AG04449 (cell line): Measurements from ENCODE around the gene PDE8B.

Source experiments
- CTCF ChIA-PET: fragments of 350-600 bp; formaldehyde crosslinking; extraction: SDS; loops from one replicate; lab custom pipeline; 2021; ENCODE audit warnings: antibody characterized with exemption; lab: Yijun Ruan, JAX
- POLR2A ChIA-PET: fragments of 400-600, 350-600 bp; formaldehyde crosslinking; extraction: SDS; loops from one replicate; lab custom pipeline; 2020; ENCODE audit warnings: antibody characterized with exemption, inconsistent platforms; lab: Yijun Ruan, JAX
- DNase-seq: peaks from one replicate; pipeline ENCODE4 v3.0.0-alpha.2; 2010; ENCODE audit warnings: low read depth, low spot score
- H3K4me3 ChIP-seq: 2 replicates; pipeline ENCODE4 v1.5.1; 2011; ENCODE audit warnings: low read depth, mild to moderate bottlenecking, control low read depth, low read length
- TF ChIP-seq, protein P1 (sequence below): IDR thresholded peaks from one replicate; pipeline ENCODE4 v1.5.1; 2011; ENCODE audit warnings: mild to moderate bottlenecking, moderate library complexity, low read length, control low read depth, inconsistent platforms; ENCODE audit not compliant: insufficient read depth; ENCODE audit errors: missing control alignments

The PDE8B gene

DNA sequence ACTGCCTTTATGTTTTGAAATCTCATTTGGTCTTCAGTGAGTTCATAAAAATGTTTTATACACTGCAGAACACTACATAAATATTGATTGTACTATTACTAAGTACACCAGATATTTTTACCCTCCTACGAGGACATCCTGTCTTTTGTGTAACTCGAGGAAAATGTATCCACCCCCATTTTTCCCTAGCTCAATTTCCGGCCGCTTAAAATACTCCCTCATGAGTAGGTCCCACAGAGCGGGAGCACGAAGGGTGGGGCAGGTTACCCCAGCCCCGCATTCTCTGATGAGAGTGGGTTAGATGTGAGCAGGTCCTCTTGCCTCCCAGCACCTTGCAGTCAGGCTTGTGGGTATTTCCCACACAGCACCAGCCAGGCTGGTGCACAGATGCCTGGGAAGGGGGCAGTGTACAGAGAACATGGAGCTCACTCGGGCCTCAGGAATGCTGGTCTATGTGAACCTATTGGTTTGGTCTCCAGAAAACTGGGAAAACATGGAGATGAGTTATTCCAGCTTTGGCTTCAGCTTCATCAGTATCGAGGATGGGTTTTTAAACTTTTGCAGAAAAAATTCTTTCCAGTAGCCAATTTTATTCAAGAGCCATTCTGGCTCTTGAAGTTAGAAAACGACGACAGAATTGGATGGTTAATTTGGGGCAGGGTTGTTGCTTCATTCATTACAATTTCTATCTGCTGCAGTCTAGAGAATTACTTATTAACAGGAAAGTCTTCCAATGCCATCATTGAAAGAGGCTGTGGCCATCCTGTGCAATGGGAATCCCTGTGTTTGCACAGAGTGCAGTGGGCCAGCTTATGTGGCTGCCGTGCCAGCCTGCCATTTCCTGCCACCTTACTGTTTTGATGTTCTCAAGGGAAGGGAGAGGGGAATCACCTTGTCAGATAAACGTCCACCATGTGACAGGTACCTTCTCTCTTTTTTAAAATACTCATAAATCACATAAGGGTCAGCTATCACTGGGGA is 208.4 kb downstream of the PDE8B start:
- ChIA-PET POLR2A (interaction anchor here (1.0 kb wide), 1 partner anchor 45 kb away, joined by 4 read pairs; no protein-coding TSS in a partner anchor), CTCF (interaction anchor here (1.2 to 3.9 kb wide), 3 partner anchors 8 to 275 kb away, joined by 4 to 11 read pairs (median 7); partner anchors contain the start of gene WDR41)
- no peak overlapping the region for H3K4me3 ChIP-seq
- no peak for DNase-seq
- TF ChIP-seq, protein P1, sequence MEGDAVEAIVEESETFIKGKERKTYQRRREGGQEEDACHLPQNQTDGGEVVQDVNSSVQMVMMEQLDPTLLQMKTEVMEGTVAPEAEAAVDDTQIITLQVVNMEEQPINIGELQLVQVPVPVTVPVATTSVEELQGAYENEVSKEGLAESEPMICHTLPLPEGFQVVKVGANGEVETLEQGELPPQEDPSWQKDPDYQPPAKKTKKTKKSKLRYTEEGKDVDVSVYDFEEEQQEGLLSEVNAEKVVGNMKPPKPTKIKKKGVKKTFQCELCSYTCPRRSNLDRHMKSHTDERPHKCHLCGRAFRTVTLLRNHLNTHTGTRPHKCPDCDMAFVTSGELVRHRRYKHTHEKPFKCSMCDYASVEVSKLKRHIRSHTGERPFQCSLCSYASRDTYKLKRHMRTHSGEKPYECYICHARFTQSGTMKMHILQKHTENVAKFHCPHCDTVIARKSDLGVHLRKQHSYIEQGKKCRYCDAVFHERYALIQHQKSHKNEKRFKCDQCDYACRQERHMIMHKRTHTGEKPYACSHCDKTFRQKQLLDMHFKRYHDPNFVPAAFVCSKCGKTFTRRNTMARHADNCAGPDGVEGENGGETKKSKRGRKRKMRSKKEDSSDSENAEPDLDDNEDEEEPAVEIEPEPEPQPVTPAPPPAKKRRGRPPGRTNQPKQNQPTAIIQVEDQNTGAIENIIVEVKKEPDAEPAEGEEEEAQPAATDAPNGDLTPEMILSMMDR = no peak

DNA sequence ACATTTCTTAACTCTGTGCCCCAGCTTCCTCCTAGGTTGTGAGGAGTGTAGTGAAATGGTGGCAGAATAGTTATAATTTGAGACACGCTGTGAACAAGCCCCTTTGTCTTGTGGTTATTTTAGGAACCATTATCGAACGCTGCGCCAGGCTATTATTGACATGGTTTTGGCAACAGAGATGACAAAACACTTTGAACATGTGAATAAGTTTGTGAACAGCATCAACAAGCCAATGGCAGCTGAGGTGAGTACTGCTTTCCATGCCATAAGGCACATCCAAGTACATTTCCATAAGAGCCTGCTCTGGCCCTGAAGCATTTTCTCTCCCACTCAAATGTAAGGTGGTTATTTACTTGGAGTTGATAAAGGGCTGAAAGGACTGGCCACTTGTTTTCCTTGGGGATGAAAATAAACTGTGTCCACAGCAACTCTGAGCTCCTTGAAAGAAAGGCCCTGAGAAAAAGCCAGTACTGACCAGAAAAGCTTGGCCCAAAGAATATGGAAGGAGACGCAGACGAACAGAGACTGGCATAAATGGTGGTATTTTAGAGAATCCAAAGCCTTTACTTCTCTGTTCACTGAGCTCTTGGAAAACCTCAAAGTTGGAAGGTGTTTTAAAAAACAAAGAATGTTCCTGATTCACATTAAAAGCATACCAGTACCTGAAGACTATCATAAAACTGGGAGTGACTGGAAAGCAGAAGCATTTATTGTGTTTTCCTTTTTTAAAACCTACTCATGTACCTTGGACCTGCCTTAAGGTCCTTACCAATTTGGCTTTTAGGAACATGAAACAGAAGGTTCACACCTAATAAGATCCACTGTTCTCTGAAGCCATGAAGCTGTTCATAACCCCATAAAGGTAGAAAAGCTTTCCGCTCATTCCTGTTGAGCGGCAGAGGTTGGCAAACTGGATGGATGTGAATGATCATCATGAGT is 209.4 kb downstream of the PDE8B start:
- H3K4me3 ChIP-seq = no peak overlapping the region
- TF ChIP-seq, protein P1 = no peak
- ChIA-PET CTCF (interaction anchor here (0.8 to 3.9 kb wide), 4 partner anchors 9 to 276 kb away, joined by 3 to 11 read pairs (median 8); partner anchors contain the start of gene WDR41), POLR2A (interaction anchor here (1.0 kb wide), 1 partner anchor 44 kb away, joined by 4 read pairs; no protein-coding TSS in a partner anchor)
- DNase-seq = no peak

DNA sequence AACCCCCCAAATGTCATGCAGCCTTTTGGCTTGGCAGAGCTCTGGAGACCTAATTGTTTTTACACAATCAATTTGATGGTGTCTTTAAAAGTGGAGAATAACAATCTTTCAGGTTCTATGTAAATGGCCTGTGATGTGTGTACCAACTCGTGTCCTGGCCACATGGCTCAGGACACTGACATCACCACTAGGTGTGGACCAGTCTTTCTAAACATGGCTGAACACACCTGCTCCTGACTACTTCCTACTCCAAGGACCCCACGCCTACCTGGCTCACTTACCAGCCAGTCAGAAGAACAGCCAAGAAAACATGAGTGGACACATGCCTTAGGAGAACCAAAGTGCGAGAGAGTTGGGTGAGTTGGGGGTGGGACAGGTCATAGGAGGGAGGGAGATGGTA is 210.5 kb downstream of the PDE8B start:
- H3K4me3 ChIP-seq = no peak overlapping the region
- no peak for DNase-seq
- TF ChIP-seq, protein P1 = no peak
- POLR2A ChIA-PET = no interaction called here
- CTCF ChIA-PET = interaction anchor here (0.8 to 3.9 kb wide), 4 partner anchors 9 to 277 kb away, joined by 3 to 11 read pairs (median 6); partner anchors contain the start of gene WDR41

DNA sequence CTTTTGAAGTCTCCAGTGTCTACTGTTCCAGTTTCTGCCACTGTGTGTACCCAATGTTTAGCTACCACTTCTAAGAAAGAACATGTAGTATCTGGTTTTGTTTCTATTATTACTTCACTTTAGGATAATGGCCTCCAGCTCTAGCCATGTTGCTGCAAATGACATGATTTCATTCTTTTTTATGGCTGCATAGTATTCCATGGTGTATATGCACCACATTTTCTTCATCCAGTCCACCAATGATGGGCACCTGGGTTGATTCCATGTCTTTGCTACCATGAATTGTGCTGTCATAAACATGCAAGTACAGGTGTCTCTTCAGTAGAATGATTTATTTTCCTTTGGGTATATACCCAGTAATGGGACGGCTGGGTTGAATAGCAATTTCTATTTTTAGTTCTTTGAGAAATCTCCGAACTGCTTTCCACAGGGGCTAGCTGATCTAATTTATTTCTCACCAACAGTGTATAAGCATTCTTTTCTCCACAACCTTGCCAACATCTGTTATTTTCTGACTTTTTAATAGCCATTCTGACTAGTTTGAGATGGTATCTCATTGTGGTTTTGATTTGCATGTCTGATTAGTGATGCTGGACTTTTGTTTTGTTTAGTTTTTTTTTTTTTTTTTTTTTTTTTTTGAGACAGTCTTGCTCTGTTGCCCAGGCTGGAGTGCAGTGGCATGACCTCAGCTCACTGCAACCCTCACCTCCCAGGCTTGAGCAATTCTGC is 212.7 kb downstream of the PDE8B start:
- no peak for DNase-seq
- no peak overlapping the region for H3K4me3 ChIP-seq
- POLR2A ChIA-PET = interaction anchor here (0.6 kb wide), 1 partner anchor 16 kb away, joined by 3 read pairs; no protein-coding TSS in a partner anchor
- CTCF ChIA-PET = interaction anchor here (0.7 kb wide), 1 partner anchor 278 kb away, joined by 3 read pairs; no protein-coding TSS in a partner anchor
- TF ChIP-seq, protein P1 = no peak

DNA sequence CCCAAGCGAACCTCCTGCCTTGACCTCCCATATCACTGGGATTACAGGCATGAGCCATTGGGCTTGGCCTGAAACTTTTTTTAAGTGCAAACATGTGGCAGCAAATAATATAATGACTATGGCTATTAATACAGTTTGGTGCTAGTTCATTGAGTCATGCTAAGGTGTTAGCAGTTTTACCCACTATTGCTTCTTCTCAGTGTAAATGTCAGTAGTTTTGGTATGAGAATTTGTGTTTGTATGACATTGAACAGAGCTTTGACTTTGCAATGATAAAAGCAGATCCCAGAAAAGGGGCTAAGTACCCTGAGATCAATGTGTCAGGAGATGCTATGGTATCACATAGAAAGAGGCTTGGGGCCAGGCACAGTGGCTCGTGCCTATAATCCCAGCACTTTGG is 214.4 kb downstream of the PDE8B start:
- no peak overlapping the region for H3K4me3 ChIP-seq
- ChIA-PET POLR2A (no interaction called here), CTCF (no interaction called here)
- DNase-seq = no peak
- TF ChIP-seq, protein P1 = no peak
